RWPE1 (cell line): ENCODE results near the gene TMEM240.

ENCODE experiments used
- CTCF ChIA-PET: fragments of 350-600 bp; sonication (Branson Sonifier 250); formaldehyde crosslinking; extraction: SDS; loops from one replicate; lab custom pipeline; 2021; lab: Yijun Ruan, JAX
- POLR2A ChIA-PET: fragments of 400-600 bp; formaldehyde crosslinking; extraction: SDS; loops from one replicate; lab custom pipeline; 2020; ENCODE audit warnings: antibody characterized with exemption; ENCODE audit not compliant: low non-redundant PET; lab: Yijun Ruan, JAX
- DNase-seq: peaks from one replicate; pipeline ENCODE4 v3.0.0; 2012; ENCODE audit warnings: low spot score
- H3K27ac ChIP-seq: fragments of 450-650 bp; 2 replicates; pipeline ENCODE4 v1.5.1; 2017
- TF ChIP-seq, protein P1 (sequence below): fragments of 450-650 bp; conservative IDR thresholded peaks from 2 replicates; pipeline ENCODE4 v1.5.1; 2017; ENCODE audit warnings: low read depth, mild to moderate bottlenecking

Gene TMEM240

DNA sequence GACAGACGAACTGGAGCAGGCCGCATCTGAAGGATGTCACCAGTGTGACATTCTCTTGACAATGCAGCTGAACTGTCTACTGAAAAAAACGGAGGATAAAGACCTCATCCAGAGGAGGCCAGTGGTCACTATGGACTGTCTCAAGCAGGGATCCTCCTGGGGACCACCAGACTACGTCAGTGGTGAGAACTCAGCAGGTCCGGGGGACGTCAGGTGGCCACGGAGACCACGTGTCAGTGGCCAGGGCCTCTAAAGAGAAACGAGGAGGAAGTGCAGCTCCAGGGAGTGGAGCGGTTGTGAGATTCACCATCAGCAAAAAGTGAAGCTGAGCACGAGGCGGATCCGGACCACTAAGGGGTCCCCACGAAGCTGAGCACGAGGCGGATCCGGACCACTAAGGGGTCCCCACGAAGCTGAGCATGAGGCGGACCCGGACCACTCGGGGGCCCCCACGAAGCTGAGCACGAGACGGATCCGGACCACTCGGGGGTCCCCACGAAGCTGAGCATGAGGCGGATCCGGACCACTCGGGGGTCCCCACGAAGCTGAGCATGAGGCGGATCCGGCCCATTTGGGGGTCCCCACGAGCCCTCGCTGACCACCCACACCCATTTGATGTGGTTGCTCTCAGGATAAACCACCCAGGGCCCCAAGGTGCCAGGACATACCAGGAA is 13.5 kb upstream of the TMEM240 start:
- ChIA-PET POLR2A (interaction anchor here (0.6 kb wide), 1 partner anchor 9 kb away, joined by 11 read pairs; no protein-coding TSS in a partner anchor), CTCF (no interaction called here)
- peak overlapping the region; percentile 67 for H3K27ac ChIP-seq
- DNase-seq = no peak
- TF ChIP-seq, protein P1, sequence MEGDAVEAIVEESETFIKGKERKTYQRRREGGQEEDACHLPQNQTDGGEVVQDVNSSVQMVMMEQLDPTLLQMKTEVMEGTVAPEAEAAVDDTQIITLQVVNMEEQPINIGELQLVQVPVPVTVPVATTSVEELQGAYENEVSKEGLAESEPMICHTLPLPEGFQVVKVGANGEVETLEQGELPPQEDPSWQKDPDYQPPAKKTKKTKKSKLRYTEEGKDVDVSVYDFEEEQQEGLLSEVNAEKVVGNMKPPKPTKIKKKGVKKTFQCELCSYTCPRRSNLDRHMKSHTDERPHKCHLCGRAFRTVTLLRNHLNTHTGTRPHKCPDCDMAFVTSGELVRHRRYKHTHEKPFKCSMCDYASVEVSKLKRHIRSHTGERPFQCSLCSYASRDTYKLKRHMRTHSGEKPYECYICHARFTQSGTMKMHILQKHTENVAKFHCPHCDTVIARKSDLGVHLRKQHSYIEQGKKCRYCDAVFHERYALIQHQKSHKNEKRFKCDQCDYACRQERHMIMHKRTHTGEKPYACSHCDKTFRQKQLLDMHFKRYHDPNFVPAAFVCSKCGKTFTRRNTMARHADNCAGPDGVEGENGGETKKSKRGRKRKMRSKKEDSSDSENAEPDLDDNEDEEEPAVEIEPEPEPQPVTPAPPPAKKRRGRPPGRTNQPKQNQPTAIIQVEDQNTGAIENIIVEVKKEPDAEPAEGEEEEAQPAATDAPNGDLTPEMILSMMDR = no peak

DNA sequence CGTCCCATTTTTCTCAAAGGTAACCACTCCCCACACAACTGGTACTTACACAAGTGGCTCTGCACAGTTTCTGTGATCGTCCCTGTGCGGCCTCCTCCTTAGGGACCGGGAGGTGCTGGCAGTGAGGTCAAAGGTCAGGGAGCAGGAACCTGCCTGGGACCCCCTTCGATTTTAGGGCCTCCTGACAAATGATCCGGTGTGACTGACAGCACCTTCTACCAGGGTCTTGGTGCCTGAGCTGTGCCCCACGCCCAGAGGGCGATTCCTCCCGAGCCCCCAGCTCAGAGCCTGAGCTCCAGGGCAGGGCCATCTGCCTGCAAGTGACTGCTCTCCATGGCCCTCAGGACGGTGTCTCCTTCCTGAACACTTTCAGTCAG is 11.8 kb upstream of the TMEM240 start:
- TF ChIP-seq, protein P1 = no peak
- peak overlapping the region; percentile 46 for H3K27ac ChIP-seq
- POLR2A ChIA-PET = no interaction called here
- DNase-seq = no peak
- CTCF ChIA-PET = no interaction called here

DNA sequence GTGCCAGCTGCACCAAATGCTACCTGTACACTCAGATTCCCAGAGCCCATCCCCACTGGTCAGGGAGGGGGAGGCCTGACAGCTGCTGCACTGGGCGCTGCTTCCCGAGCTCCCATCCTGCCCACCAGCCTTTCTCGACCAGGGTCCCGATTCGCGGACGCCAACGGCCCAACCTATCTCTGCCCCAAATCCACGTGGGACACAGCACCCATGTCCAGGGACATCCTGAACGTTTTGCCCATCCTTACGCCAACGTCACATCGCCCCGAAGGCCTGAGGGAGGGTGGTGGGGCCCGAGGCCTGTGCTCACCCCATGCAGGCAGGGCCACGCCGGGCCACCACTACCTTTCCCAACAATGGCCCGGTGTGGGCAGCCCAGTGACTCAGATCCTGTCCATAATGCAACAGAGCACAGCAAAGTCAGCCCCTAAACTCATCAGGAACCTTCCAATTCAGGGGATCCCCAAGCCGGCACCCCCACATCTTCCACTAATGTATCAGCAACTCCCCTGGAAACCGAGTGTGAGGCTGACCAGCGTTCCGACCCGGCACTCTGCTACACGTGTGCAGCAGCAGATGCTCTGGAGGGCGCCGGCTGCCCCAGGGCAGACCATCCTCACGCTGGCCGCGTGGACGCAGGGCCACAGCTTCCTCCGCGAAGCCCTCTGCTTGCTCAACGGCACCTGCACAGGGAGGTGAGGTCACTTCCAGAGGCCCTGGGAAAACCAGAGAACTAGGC is 11.3 kb upstream of the TMEM240 start:
- TF ChIP-seq, protein P1 = no peak
- DNase-seq = no peak
- peak overlapping the region; percentile 46 for H3K27ac ChIP-seq
- ChIA-PET CTCF (interaction anchor here (0.6 kb wide), 1 partner anchor 60 kb away, joined by 3 read pairs; no protein-coding TSS in a partner anchor), POLR2A (no interaction called here)

DNA sequence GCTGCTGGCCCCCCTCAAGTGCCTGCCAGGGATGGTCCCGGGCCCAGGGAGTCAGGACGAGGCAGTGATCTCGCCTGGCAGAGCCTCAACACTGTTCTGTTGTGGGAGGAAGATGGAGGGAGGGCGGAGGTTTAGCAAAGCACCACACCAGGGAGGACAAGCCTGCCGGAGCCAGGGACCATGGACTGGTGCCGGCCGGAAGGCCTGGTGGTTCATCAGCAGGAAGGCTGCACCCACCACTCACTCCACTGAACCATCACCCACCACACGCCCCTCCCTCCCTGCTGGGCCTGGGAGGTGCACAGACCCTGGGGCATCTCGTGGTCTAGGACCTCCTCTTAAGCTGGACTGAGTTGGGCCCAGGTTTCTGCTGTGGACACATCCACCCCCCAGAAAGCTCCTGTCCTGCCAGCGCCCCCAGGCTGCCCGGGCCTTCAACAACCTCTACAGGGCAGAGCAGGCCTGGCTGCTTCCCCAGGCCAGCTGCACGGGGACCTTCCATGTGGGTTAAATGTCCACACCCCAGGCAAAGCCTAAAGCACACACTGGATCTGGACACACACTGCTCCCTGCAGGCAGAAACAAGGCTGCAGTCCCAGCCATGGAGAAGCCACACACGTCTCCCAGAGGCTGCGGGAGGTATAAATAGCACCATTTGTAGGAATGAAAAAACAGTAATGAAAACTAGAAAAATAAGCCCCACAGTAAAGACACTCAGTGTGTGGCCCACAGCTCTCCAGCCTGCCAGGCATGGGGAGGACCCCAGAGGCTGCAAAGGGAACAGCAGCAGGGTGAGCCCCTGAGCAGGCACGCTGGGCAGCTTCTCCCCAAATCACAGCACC is 10.4 kb upstream of the TMEM240 start:
- peak overlapping the region; percentile 46 for H3K27ac ChIP-seq
- TF ChIP-seq, protein P1 = no peak

DNA sequence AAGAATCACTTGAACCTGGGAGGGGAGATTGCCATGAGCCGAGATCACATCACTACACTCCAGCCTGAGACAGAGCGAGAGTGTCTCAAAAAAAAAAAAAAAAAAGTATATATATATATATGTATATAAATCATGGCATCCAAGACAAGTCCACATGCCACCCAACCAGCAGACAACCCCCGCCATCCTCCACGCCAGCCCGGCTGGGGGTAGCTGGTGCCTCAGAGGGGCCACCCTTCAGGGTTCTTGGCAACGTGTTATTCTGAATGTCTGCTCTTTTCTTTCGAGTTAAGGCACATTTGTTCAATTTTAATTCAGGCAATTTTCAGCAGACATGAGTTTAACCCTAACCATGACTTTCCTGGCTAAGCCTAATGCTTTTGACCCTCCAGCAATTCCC is 9.7 kb upstream of the TMEM240 start:
- CTCF ChIA-PET = no interaction called here
- DNase-seq = no peak
- TF ChIP-seq, protein P1 = no peak
- H3K27ac ChIP-seq = peak overlapping the region; percentile 46
- POLR2A ChIA-PET = no interaction called here

More for the DNA sequence above, 10.4 kb upstream of the TMEM240 start:
- no peak for DNase-seq
- ChIA-PET POLR2A (no interaction called here), CTCF (interaction anchor here (0.6 kb wide), 2 partner anchors 46 to 59 kb away, joined by 3 read pairs; no protein-coding TSS in a partner anchor)

DNA sequence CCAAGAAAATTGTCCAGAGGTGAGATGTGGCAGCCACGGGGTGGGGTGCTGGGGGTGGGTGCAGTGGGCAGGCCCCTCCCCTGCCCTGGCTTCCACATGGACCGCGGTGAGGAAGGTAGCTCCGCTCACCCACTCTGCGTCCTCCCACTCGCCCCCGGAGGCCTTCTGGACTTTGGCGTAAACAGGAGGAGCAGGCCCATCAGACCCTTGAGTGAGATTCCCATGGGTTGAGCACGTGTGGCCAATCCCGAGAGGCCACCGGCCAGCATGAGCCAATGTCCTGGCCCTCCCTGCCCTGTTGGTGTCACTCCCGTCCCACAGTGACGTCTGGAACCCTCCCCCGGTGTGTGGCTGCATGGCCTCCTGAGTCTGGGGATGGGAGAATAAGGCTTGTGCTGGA is 8.2 kb upstream of the TMEM240 start:
- DNase-seq = no peak
- POLR2A ChIA-PET = no interaction called here
- H3K27ac ChIP-seq = peak overlapping the region; percentile 18
- TF ChIP-seq, protein P1 = no peak
- CTCF ChIA-PET = no interaction called here
